NCI-H510A treated with DMSO at 0.1 percent for 48 hours (cell line): ENCODE results near the gene CC2D1A.
A peak's percentile ranks its signal among the peaks of the same experiment; 100 is the strongest.

Experiments used
- DNase-seq: peaks from one replicate; lab custom pipeline; 2025; lab: John Stamatoyannopoulos, UW

Gene CC2D1A

DNA sequence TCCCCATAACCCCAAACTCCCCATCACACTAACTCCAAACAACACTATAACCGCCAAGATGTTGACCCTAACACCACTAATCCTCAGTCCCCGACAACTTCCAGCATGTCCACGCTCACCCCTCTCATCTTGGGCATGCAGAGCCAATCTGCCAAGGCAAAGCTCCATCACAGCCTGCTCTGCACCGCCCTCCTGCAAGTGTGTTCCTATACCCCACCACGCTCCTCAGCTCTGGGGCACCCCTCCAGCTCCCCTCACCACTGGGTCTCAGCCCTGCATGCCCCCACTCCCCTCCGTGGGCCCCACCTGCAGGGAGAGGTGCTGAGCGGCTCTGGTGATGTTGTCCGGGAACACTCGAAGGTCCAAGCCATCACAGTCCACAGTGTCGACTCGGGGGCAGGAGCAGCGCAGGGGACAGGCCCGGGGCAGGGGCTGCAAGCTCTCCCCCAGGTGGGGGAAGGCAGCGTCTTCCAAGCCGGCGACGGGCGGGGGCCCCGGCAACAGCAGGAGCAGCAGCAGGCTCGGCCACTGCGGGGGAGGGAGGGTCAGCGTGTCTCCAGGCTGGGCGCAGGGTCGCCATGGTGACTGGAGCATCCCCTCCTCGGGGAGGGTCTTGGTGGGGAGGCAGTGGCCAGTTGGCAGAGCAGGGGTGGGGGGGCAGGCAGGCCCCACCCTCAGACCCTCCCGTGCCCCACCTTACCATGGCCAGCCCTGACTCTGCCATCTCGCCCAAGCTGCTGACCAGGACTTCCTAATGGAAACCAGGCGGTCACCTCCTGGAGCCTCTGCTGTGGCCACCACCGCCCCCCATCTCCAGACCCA is 31.7 kb downstream of the CC2D1A start:
- DNase-seq: no peak

DNA sequence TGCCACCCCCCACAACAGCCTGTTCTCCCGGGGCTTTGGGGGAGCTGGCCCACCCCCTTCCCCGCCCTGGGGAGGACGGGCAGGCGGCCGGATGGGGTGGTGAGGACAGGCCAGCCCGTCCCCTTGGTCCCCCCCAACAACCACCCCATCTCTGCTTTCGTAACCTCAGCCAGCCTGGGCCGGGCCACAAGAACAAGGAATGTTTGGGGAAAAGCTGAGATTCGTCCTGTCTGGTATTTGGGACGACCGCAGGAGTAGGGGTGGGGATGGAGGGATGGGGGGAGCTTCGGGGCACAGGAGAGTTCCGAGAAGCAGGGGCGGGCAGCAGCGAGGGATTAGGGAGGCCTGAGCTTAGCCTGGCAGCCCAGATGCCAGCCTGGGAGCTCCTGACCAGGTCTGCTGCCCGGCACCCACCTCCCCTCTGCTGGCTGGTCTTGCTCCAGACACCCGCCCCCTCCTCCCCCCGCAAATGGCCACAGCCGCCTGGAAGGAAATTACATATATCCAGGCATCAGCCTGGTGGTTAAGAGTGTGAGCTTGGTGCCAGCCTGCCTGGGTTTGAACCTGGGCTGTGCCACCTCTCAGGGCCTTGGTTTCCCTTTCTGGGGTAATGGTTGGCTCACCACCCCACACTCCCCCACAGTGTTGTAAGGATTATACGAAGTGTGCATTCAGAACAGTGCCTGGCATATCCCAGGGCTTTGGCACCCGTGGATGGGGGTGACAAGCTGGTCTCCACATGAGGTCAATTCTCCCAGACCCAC is 32.5 kb downstream of the CC2D1A start, which contains the start of gene PODNL1:
PODNL1 (minus strand) TSS at position 117 of the 764 bp plus-strand sequence. CDS start 236 bp downstream, outside the sequence.
- no peak for DNase-seq

DNA sequence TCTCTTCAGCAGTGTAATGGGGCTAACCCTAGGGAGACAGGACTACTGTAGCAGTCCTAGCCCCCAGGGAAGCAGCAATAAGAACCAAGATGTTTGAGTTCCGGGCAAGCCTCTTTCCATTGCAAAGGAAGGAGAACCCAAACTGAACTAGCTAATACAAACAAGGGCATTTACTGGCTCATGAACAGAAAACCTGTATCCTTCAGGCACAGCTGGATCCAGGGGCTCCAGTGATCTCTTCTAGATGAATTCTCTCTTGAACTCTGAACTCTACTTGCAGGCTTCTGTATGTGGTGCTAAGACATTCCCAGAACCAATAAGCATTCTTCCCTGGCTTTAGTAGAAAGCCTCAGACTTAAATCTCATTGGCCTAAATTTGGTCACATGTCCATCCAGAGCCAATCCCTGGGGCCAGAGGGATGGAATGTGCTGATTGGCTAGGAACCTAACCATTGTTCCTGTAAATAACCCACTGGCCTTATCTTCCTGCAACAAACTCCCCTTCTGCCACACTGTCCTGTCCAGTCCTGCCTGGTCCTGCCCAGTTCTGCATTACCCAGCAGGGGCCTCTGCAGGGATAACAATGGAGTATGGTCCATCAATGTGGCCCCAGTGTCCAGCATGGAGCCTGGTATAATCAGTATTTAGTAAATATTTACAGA is 36.2 kb downstream of the CC2D1A start:
- no peak for DNase-seq

DNA sequence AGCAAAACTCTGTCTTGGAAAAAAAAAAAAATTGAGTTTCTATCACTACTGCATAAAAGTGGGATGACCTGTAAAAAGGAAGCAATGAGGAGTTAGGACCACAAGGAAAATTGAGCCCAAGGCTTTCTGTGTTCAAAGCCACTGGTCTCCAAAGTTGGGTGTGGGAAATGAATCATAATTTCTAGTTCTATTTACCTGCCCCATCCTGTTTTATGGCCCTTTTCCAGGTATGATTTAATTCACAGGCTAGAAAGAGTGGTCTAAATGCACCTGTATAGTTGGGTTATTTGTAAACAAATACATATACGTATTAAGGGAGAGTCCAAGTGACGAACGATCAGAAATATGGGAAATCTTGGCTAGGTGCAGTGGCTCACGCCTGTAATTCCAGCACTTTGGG is 40.4 kb downstream of the CC2D1A start:
- no peak for DNase-seq

DNA sequence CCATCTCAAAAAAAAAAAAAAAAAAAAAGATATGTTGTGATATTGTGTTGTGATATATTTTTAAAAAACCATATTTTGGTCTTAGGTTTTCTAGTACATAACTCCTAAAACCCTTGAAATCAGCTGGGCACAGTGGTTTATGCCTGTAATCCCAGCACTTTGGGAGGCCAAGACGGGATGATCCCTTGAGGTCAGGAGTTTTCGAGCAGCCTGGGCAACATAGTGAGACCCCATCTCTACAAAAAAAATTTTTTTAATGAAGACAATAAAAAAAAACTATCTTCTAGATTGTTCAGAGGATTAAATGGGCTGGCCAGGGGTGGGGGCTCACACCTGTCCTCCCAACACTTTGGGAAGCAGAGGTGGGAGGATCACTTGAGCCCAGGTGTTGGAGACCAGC is 45.0 kb downstream of the CC2D1A start:
- DNase-seq: no peak

DNA sequence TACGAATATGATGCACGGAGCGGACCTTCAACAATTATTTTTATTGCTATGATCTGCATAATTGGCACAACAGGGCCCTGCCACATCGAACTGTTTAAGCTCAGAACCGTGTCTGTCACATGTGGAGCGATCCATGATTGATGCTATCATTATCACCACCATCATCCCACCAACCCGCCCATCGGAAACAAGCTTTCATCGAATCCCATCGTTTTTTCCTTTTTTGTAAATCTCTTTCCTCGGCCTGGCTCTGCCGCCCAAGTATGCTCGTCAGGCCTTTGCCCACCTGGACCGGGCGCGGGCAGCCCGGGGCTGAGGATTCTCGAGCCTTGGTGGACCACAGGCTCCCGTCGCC is 45.8 kb downstream of the CC2D1A start:
- DNase-seq: peak; percentile 79

DNA sequence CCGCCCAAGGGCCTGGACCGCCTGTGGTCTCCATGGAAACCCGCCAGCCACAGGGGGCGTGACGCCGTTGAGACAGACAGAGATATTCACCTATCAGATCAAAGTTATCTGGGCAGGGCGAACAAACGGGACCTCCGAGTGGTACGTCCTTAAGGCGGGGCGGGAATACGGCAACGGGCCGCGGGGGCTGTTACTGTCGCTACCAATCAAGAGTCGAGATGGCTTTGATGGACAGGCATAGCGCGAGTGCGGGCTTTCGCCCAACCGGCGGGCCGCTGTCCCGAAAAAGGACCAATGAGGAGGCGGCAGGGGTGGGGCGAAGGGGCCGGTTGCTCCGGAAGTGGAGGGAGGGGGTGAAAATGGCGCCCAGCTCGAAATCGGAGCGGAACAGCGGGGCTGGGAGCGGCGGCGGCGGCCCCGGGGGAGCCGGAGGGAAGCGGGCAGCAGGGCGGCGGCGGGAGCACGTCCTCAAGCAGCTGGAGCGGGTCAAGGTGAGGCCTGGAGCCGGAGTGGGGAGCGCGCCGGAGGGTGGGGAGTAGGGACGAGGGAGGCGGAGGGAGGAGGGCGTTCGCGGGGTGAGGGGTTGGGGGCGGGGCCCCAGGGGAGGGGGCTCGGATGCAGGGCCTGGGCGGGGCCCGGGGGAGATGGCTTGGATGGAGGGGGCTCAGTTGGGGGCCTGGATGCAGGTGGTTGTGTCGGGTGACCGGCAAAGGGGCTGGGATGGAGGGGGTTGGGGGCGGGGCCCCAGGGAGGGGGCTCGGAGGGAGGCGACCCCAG is 46.3 kb downstream of the CC2D1A start, which contains the start of gene DCAF15:
DCAF15 (plus strand) TSS at position 356 of the 777 bp plus-strand sequence; CDS start at position 360, 4 bp downstream.
- DNase-seq: peak; percentile 97

DNA sequence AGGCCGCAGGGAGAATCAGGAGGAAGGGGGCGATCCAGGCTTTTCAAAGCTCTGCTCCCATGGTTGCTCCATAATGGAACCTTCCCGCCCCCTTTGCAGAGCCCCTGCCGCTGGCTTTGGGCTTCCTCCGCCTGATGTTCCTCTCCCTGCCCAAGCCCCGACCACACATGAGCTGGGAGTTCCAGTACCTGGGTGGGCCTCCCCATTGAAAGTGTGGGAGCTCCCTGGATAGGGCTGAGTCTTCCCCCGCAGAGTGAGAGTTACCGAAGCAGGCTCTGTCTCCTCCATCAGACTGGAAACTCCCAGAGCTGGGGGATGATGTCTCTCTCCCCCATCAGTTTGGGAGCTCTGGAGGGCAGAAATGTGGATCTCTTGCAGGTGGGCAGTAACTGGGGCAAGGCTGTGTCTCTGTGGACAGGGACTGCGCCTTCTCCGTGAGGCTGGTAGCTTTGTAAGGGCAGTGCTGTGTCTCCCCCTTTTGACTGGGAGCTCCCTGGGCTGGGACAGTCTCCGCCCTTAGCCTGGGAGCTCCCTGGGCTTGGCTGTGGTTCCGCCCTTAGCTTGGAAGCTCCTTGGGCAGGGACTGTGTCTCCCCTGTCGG is 47.0 kb downstream of the CC2D1A start:
- peak; percentile 3 for DNase-seq

DNA sequence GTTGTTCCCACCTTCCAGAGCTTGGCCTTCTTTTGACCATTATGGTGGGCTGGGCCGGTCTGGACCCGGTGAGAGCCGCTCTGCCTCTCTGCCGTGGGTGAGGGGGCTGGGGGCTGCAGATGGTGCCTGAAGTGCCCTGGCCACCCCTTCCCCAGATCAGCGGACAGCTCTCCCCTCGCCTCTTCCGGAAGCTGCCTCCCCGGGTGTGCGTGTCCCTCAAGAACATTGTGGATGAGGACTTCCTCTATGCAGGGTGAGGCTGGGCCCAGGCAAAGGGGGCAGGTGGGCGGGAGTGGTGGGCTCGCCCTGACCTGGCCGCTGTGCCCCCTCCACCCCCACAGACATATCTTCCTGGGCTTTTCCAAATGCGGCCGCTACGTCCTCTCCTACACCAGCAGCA is 48.2 kb downstream of the CC2D1A start:
- no peak for DNase-seq

DNA sequence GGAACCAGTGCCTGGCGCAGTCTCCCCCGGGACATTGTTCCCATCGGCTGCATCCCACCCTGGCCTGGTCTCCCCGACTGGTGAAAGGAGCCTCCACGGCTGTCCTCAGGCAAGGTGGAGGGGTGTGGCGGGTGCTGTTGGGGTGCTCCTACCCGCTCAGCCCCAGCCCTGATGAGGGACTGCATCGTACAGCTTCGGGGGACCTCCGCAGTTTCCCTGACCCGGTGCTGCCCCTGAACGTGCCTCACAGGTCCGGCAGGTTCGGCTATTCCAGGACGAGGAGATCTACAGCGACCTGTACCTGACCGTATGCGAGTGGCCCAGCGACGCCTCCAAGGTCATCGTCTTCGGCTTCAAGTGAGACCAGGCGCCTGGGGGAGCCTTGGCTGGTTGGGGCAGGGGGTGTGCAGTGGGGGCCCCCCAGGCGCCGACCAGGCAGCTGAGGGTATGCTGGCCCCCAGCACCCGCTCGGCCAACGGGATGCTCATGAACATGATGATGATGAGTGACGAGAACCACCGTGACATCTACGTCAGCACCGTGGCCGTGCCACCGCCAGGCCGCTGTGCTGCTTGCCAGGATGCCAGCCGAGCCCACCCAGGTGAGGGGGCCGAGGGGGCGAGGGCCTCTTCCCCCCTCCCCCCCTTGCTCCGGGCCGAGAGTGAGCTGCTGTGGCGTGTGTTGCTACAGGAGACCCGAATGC is 49.8 kb downstream of the CC2D1A start:
- DNase-seq: no peak

DNA sequence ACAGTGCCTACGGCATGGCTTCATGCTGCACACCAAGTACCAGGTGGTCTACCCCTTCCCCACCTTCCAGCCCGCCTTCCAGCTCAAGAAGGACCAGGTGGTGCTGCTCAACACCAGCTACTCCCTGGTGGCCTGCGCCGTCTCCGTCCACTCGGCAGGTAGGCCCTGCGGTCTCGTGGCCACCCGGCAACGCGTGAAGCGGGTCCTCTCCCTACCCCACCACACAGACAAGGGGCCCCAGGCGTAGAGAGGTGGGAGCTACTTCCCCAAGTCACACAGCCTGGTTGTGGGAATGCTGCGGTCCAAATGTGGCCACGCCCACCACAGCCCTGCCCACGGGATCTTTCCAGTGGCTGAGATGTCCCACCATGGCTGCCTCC is 50.4 kb downstream of the CC2D1A start:
- DNase-seq: no peak

DNA sequence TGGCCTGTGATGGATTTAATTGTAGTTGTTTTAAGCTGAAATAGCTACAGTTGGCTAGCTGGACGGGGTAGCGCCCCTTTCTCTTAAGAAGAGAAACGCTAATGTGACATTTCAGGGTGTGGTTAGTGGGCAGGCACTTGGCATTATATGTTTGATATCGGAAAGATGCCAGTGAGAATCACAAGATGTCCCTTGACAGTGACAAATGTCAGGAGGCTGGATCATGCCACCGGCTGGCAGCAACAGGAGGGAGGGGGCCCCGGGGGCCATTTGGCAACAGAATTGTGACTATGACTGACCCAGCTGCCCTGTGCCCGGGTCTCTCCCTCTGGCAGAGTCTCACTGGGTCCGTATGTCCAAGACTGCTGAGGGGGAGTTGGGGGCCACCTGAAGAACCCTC is 51.0 kb downstream of the CC2D1A start:
- no peak for DNase-seq

DNA sequence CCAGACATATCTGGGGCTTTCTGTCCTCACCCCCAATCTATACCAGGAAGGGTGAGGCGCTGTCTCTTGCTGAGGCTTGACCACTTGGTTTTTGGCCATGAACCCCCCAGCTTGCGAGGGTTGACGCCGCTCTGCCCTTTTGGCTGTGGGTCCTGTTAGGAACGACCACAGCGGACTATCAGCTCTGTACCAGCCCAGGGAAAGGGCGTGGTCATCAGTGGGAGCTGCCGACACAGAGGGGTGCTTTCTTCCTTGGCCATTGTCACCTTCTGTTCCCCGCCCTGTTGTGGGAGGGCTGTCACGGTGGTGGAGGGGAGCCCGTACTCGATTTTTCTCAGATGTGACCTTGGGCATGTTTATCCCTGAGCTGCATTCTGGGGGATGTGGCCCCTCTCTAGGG is 52.0 kb downstream of the CC2D1A start:
- DNase-seq: no peak

DNA sequence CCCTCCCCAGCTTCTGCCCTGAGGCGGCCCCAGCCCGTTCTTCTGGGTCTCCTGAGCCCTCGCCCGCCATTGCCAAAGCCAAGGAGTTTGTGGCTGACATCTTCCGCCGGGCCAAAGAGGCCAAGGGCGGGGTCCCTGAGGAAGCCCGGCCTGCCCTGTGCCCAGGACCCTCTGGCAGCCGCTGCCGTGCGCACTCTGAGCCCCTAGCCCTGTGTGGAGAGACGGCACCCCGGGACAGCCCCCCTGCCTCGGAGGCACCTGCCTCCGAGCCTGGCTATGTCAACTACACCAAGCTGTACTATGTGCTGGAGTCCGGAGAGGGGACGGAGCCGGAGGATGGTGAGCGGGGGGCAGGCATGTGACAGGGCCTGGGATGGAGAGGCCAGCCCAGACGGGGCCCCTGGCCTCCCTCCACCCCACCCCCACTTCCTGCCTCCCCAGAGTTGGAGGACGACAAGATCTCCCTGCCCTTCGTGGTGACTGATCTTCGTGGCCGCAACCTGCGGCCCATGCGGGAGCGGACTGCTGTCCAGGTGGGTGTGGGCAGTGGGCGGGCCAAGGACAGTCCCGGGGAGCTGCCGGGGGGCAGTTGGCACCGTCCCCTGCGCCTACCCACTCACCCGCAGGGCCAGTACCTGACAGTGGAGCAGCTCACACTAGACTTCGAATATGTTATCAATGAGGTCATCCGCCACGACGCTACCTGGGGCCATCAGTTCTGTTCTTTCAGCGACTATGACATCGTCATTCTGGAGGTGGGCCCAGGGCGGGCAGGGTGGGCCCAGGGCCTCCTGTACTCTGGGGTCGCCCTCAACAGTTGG is 53.4 kb downstream of the CC2D1A start:
- DNase-seq: no peak

DNA sequence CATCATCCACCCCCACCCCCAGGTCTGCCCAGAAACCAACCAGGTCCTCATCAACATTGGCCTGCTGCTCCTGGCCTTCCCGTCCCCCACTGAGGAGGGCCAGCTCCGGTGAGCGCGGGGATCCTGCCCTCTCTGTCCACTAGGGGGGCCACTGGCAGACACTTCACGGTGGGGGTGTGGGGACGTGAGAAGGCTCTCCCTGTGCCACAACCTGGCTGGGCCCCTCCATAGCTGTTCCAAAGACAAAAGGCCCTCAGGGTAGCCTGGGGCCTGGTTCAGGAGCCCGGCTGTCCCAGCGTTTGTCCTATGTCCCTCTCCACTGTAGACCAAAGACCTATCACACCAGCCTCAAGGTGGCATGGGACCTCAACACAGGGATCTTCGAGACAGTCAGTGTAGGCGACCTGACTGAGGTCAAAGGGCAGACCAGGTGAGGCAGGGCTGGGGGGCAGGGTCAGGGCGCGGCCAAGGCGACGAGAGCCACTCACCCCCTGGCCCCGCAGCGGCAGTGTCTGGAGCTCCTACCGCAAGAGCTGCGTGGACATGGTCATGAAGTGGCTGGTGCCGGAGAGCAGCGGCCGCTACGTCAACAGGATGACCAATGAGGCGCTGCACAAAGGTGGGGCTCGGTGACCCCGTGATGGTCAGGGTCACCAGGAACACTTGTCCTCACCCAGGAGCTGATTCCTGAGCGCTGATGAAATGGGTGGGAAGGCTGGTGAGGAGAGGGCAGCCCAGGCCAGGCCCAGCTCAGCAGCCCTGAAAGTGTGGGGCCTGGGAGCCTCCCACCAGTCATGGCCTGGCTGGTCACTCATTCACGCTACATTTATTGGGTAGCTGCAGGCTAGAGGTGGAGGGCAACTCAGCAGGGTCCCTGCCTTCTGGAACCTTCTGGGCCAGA is 54.2 kb downstream of the CC2D1A start:
- no peak for DNase-seq

DNA sequence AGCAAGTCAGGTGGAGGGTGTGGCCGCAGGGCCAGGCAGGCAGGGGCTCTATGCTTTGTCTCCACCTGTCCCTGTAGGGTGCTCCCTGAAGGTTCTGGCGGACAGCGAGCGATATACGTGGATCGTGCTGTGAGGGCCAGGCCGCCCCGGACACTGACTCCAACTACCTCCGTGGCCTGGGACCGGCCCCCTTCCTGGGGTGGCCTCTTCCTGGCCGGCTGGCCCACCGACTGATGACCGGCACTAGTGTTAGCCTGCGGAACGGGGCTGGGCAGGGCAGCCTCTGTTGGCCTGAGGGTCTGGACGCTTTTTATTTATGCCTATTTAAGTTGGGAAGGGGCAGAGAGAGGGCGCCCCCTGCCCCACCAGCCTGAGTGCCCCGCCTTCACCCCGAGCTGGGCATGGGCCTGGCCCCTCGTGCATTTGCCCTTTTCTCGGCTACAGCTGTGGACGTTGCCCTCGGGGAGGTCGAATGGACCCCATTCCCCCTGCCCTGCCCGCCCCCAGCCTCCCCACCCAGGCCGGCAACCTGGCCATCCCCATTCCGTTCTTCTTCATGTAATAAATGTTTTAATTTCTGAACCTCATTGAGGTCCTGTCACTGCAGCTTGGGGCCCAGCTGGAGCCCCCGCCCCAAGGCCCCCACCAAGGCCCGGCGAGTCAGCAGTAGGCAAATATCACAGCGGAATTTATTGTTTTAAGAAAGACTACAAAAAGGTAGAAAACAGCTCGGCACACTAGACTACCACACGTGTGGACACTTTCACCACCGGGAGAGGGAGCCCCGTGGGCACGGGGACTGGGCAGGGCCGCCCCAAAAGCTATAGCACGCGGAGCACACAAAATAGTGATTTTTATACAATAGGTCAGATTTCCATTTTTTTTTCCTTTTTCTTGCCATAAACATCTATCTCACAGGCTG is 55.1 kb downstream of the CC2D1A start:
- DNase-seq: no peak

DNA sequence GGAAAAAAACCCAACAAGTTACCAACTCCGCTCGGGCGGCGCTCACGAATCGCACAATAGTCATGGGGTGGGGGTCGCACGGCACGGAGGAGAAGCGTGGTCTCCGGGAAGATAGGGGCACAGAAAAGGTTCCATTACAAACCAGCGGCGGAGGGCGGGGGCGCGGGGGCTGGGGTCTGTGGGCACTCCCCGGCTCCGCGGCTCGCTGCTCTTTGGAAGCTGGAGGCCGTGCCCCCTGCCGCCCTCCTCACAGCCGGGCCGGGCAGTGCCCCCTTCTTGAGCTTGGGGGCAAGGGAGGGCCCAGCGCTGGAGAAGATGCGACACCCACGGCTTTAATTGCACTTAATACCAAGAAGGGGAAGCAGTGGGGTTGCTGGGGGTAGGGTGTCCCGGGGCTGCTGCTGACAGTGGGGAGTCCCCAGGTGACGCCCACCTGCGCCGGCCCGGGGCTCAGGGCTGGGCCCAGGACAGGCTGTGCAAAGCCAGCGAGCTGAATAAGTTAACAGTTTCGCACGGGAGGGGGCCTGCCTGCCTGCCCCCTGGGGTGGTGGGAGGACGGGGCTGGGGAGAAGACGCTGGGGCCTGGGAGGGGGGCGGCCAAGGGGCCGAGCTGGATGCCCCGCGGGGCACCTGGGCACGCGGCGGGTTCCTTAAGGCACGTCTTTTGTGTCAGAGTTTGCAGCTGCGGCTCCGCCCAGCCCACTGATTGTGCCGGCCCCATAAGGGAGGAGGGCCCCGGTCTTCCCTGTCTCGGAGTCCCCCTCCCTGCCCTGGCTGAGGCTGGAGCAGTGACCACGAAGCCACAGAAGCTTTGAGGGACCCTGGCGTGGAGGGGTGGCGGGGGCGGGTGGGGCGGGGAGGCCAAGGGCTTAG is 56.1 kb downstream of the CC2D1A start:
- DNase-seq: no peak
